Purkinje cell (primary cell): Measurements from ENCODE around the gene SH2D4B. TPM values are rescaled to one million over a fixed set of nuclear protein-coding genes. Genes with fewer than 3 reads are reported as not detected.

Experiments
- polyA plus RNA-seq: library from polyadenylated mRNA; unstranded; fragments of >200 nt; fragmentation: Nextera tagmentation; gene quantifications from 2 replicates; pipeline ENCODE4 v1.2.1, GENCODE V29; 2014

The SH2D4B gene
- 0.21 TPM in 1 of 2 replicates, not detected in the other for polyA plus RNA-seq

GRCh38 chr10:80537736-80538480, at the start of gene SH2D4B:
TSS of gene SH2D4B (plus strand) at chr10:80537902. CDS start at chr10:80538332, 430 bp downstream.

Other genes starting within 250 kb of the SH2D4B start
- not detected in 2 replicates for gene MAT1A, start 248.2 kb upstream of the SH2D4B start, polyA plus RNA-seq
- not detected in 2 replicates for gene DYDC1, start 181.1 kb upstream of the SH2D4B start, polyA plus RNA-seq
- 0.83 TPM in 1 of 2 replicates, not detected in the other for gene DYDC2, start 181.1 kb upstream of the SH2D4B start, polyA plus RNA-seq
- 43.4 and 77.3 TPM in 2 replicates for gene PRXL2A, start 129.4 kb upstream of the SH2D4B start, polyA plus RNA-seq
- gene TSPAN14, start 83.6 kb upstream of the SH2D4B start, polyA plus RNA-seq, result 22.3 and 30.3 TPM in 2 replicates